NCI-H1048 (cell line): ENCODE measurements around the gene PBRM1.
"Not testable (repeated sequence)": the region's sequence is repeated elsewhere in the genome, so short reads cannot be mapped to it uniquely, and the experiment has no call there.

Experiments used
- DNase-seq: peaks from one replicate; lab custom pipeline; 2025; lab: John Stamatoyannopoulos, UW

PBRM1 gene

GRCh38 chr3:52536369-52537164 lies 149.1 kb downstream of the PBRM1 start, which contains the start of gene UQCC5:
UQCC5 (plus strand) TSS chr3:52536605; CDS start chr3:52536756, 151 bp downstream.
- peak; percentile 97 for DNase-seq

DNA sequence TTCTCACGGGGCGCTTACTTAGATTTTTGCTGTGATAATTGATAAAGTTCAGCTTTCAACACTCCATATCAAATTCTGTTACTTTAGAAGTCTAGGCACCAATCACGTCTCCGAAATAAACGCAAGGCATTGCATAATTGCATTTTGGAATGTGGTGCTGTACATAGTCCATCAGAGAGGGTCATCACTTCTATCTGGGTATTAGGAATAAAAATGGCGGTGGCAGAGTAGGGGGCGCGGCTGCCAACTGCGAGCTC lies 149.7 kb downstream of the PBRM1 start:
- DNase-seq = no peak

DNA sequence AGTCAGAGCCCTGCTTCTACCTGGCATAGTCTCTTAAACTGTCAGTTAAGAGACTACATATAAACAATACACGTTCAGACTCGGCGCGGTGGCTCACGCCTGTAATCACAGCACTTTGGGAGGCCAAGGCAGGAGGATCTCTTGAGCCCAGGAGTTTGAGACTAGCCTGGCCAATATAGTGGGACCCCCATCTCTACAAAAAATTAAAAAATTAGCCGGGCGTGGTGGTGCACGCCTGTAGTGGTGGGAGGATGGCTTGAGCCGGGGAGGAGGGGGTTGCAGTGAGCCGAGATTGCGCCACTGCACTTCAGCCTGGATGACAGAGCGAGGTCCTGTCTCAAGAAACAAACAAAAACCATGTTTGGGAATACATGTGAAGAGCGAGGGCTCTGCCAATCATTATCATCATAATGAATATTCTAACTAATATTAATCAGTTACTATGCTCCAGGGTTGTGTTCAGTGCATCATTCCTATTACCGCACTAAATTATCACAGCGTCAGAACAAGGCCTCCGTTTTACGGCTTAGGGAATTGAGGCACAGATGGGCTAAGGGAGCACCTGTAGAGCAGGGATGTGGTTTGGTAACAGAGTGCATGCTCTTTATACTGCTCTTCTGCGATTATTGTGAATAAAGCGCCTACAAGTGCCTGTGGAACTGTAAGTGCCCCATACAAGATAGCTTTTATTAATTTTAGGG lies 150.2 kb downstream of the PBRM1 start:
- no peak for DNase-seq

DNA sequence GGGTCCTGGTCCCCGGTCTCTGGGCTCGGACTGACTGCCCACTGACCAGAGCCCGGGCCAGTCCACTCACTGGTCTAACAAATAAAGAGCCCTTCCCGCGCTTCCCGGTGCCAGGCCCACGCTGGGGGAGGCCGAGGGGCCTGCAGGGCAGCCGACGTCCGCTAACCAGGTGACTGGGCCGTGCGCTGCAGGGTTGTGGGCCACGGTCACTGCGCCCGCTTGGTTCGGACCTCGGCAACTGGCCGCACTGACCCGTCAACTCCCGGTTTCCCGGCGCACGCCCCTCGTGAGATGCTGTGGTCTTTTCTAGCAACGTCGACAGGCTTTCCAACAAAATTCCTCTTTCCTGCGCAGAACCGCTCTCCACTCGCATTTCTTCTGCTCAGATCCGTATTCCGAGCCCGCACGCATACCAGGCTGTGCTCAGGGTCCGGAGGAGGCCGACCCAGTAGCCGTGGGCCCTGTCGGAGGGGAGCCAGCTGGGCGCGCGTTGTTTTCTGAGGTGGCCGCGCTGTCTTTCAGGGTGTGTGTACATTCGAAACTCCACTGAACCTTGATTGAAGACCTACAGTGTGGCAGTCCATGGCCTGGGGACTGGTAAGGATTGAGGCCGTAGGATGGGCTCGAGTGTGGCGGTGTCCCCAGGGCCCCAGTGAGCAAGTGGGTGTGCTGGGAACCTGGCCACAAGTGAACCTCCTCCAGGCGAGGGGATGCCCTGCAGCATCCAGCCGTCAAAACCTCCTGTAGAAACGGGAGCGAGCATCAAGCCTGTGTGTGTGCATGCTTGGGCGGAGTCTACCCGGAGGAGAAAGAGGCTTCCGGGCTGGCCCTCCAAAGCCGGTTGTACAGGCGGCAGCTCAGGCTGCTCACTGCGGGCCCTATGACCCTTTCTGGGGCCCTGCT lies 151.2 kb downstream of the PBRM1 start:
- DNase-seq = no peak

DNA sequence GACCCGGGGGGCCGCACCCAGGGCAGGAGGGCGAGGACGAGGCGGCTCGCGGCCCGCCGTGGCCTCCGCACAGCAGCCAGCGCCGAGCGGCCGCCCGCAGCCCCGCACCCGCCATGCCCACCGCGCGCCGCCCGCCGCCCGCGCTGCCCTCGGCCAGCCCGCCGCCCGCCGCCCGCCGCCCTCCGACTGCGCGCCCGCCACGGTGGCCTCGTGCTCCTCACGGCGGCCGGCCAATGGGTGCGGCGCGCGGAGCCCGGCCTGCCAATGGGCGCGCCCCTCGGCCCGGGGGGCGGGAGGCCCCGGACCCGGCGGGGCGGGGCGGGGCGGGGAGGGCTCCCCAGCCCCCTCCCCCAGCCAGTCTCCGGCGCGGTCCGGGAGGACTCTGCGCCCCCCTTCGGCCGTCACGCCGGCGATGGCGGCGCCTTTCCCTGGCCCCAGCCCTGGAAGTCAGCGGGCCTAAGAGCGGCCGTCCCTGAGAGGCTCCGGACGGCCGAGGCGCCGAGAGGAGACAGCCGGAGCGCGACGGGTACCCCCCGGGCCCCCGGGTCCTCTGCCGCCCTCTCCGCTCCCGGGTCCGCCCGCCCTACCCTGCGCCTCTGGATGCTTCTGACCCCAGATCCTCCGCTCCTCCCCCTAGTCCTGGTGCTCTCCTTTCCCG lies 152.0 kb downstream of the PBRM1 start, which contains the start of gene NT5DC2:
TSS of gene NT5DC2 (minus strand) at position 235 of the 658 bp plus-strand sequence. CDS start at position 115, 120 bp downstream.
- DNase-seq = peak; percentile 49

GRCh38 chr3:52532838-52533622 lies 152.7 kb downstream of the PBRM1 start:
- DNase-seq = no peak

DNA sequence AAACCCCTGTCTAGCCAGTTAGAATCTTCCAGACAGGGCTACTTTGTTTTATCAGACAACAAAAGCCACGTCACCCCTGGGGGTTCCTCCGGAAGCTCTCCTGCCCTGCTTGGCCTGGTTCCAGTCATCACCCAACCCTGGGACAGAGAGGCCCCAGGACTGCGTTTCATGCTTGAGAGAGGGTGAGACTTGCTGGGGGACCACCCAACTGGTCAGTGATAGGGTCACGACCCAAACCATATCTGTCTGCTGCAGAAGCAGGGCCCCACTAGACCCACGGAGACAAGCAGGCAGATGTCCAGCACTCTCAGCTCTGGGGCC lies 153.2 kb downstream of the PBRM1 start:
- DNase-seq = no peak

GRCh38 chr3:52531860-52532516 lies 153.7 kb downstream of the PBRM1 start:
- no peak for DNase-seq

DNA sequence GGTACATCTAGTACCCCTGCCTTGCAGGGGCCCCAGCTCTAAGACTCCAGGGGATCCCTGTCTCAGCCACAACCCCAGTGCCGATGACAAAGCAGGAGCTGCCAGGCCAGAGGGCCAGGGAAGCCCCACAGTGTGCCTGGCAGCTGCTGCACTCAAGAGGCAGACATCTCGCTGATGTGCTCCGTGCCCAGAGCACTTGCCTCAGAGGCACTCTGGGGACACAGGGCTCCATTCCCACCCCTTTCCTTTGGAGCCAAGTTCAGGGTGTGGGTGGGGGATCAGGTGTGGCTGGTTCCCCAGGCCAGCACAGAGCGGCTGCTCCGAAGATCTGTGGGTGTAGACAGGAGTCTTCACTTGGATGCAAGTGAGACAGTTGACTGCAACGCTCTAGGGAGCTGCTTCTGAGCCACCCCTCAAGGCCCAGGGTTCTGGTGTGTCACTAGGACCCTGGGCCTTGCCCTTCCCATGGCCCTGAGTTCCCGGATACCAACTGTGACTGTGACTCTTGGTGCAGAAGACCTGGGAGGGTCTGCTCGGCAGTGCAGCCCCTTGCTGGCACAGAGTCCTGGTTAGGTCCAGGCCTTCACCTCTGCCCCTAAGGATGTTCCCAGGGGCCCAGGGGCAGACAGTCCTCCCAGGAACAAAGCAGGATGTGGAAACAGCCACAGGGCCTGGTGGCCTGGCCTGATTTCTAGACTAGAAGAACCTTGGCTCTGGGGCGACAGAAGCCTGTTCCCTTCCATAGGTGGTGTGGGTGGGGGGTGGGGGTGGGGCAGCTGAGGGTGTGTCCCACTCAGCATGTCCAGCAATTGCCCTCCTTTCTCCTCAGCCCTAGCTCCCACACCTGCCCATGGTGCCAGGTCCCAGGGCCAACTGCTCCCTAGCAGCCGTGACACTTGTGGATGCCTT lies 154.5 kb downstream of the PBRM1 start:
- no peak for DNase-seq

DNA sequence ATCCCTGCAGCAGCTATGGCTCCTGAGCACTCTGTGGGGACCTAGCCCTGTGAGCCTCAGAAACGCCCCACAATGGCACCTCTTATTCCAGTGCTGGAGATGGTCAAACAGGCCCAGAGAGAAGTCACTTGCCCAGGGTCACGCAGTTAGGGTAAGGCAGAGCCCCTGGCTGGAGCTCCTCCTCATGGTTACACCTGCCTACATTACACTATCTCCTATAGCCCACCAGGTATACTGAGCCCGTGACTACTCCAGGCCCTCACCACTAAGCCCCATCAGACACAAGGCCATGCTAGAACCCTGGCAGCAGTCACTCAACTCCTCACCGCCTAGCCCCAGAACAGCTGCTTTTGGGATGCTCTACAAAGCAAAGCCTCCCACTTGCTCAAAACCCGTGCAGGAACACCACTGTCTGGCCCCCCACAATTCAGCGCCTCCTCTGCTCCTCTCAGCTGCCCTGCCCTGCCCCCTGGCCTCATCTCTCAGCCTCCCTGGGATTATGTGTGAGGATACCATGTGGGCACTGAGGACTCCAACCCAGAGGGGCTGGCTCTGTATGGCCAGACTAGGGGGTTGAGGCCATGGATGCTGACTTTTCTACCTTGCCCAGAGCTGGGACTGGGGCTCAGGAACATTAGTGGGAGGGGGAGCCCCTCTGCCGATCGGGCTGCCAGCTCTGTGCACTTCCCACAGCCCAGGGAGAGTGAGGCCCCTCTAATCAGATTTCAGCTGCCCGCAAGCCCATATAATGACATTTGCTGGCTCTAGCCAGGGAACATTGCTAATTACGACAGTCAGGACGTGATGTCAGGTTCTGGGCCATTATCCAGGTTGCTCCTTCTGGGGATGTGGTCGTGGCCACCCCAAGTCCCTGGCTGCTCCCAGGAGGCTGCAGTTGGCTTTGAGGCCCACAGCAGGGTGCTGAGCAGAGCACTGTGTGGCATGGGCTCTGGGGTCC lies 156.1 kb downstream of the PBRM1 start:
- DNase-seq = no peak

GRCh38 chr3:52528586-52529375 lies 156.9 kb downstream of the PBRM1 start:
- DNase-seq = no peak

- DNase-seq = no peak
These were observed 157.8 kb downstream of the PBRM1 start for GRCh38 chr3:52527732-52528585.

DNA sequence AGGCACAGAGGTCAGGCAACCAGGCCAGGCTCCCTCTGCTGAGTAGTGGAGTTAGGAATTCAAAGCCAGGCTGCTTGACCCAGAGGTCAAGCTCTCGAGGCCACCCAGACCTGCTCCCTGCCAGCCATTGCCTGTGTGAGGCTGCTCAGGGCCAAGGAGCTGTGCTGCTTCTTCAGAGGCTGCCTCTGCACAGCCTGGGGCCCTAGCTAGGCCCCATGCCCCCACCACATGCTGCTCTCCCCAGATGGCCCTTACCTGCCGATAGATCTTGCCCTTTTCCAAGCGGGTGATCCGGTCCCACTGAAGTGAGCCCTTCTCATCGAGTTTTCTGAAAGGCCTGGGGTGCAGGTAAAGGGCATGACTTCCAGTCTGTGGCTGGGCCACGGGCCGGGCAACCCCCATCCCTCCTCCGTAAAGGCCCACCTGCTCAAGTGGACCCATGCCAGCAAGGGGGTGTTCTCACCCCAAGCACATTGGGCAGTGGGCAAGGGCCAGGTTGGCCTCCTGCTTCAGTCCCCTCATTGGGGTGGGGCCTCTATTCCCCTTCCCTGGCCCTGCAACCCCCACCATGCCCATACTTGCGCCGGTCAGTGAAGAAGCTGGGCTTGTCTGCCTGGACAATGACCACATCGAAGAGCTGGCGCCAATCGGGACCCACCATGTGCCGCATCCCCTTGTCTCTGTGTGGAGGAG lies 158.5 kb downstream of the PBRM1 start:
- no peak for DNase-seq

GRCh38 chr3:52526671-52527038 lies 159.1 kb downstream of the PBRM1 start:
- not testable (repeated sequence) for DNase-seq

DNA sequence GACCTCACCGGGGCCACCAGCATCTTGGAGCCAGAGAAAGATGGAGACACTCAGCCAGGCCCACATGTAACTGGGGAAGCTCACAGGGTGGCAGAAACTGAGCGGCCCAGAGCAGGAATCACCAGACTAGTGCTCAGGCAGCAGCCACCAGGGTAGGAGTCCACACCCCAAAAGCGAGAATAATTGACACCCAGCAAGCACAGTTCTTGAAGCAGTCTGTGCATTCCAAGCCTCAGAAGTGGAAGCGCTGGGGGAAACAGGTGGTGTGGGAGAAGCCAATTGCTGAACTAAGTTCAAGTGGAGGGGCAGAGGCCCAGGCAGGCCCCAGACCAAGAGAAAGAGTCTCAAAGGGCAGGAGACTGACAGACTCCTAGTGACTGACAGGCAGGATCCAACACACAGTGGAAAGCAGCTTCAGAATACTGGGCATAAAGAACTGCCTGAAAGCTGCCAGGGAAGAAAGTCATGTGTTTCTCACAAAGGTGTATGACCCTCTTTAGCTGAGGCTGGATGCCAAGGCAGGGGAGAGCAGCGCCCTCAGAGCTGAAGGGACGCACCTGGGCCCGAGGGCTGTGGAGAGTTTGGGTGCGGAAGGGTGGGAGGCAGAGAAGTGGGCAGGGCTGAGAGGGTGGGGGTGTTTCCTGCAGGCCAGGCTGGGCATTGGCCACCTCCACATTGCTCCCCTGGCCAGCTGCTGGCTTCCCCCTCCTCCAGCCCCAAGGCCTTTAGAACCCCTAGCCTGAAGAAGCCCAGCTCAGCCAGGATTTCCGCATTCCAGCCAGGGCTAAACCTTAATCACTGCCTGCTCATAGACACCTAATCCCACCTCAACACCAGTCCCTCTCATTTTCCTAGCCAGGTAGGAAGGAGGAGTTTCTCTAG lies 159.8 kb downstream of the PBRM1 start:
- no peak for DNase-seq
